ENCODE measurements around the gene KIF22. TPM values are rescaled to one million over a fixed set of nuclear protein-coding genes. Genes with fewer than 3 reads are reported as not detected.
"Not testable (repeated sequence)": the region's sequence is repeated elsewhere in the genome, so short reads cannot be mapped to it uniquely, and the experiment has no call there.

KIF22 gene
- total RNA-seq, 3 donors from 2014 or later (not counting 1 experiment from before 2014, with no cell fraction given), result 73.4 to 96.0 (median 86.5) TPM

- no peaks in the 10 kb centered on the region for H3K9me3 ChIP-seq (ENCODE audit: control insufficient read depth, insufficient read depth, low read length)
- Mint-ChIP-seq H3K4me1 (peaks cover 23 to 44% of the 10 kb centered on the region in 2 donors), H3K4me3 (no peak overlapping the region), H3K9me3 (no peaks in the 10 kb centered on the region), H3K36me3 (no peaks in the 10 kb centered on the region), H3K27me3 (ENCODE audit: low read depth in 2 of 2) (no peaks in the 10 kb centered on the region), H3K27ac (no peak overlapping the region)
- no peak overlapping the region for H3K4me3 ChIP-seq (ENCODE audit: low read length)
- no peak for TF ChIP-seq CTCF (IDR thresholded peaks at IDR 0.05)
- ATAC-seq, result no peak
- WGBS (ENCODE audit: insufficient coverage), result 96% methylated on average over 7 of the region's 8 CpGs
- no peak for DNase-seq
- intact Hi-C loops (cut with micrococcal nuclease), result no loop called here
- H3K36me3 ChIP-seq (ENCODE audit: control insufficient read depth, insufficient read depth, low read length), result peaks cover 9% of the 10 kb centered on the region
- H3K27me3 ChIP-seq (ENCODE audit: control insufficient read depth, insufficient read depth, low read length), result no peaks in the 10 kb centered on the region
- H3K4me1 ChIP-seq (ENCODE audit: control insufficient read depth, insufficient read depth, low read length), result peaks cover 57% of the 10 kb centered on the region
- no peak overlapping the region for H3K27ac ChIP-seq (ENCODE audit: low read length)
Measured at GRCh38 chr16:29826342-29826695, 35.8 kb downstream of the KIF22 start.

GRCh38 chr16:29830774-29831173 is 40.2 kb downstream of the KIF22 start:
- Histone ChIP-seq H3K27ac (ENCODE audit: low read length) (no peak overlapping the region), H3K4me3 (ENCODE audit: low read length) (no peak overlapping the region), H3K27me3 (ENCODE audit: control insufficient read depth, insufficient read depth, low read length) (no peaks in the 10 kb centered on the region), H3K4me1 (ENCODE audit: control insufficient read depth, insufficient read depth, low read length) (peaks cover 17% of the 10 kb centered on the region), H3K9me3 (ENCODE audit: control insufficient read depth, insufficient read depth, low read length) (no peaks in the 10 kb centered on the region), H3K36me3 (ENCODE audit: control insufficient read depth, insufficient read depth, low read length) (peaks cover 40% of the 10 kb centered on the region)
- Mint-ChIP-seq H3K27me3 (ENCODE audit: low read depth in 2 of 2) (no peaks in the 10 kb centered on the region), H3K36me3 (no peaks in the 10 kb centered on the region), H3K4me3 (no peak overlapping the region), H3K27ac (no peak overlapping the region), H3K4me1 (peaks cover 6 to 18% of the 10 kb centered on the region in 2 donors), H3K9me3 (no peaks in the 10 kb centered on the region)
- intact Hi-C loops (cut with micrococcal nuclease), result no loop called here
- DNase-seq (no peak), ATAC-seq (no peak)
- TF ChIP-seq CTCF (IDR thresholded peaks at IDR 0.05), result no peak
- 96% methylated on average over 11 of the region's 11 CpGs for WGBS (ENCODE audit: insufficient coverage)

GRCh38 chr16:29831490-29831889 is 40.9 kb downstream of the KIF22 start:
- Mint-ChIP-seq H3K36me3 (no peaks in the 10 kb centered on the region), H3K27ac (no peak overlapping the region), H3K9me3 (no peaks in the 10 kb centered on the region), H3K4me3 (no peak overlapping the region), H3K27me3 (ENCODE audit: low read depth in 2 of 2) (no peaks in the 10 kb centered on the region), H3K4me1 (peaks cover 6 to 17% of the 10 kb centered on the region in 2 donors)
- Histone ChIP-seq H3K4me3 (ENCODE audit: low read length) (no peak overlapping the region), H3K27ac (ENCODE audit: low read length) (no peak overlapping the region), H3K36me3 (ENCODE audit: control insufficient read depth, insufficient read depth, low read length) (peaks cover 40% of the 10 kb centered on the region), H3K4me1 (ENCODE audit: control insufficient read depth, insufficient read depth, low read length) (peaks cover 11% of the 10 kb centered on the region), H3K9me3 (ENCODE audit: control insufficient read depth, insufficient read depth, low read length) (no peaks in the 10 kb centered on the region), H3K27me3 (ENCODE audit: control insufficient read depth, insufficient read depth, low read length) (no peaks in the 10 kb centered on the region)
- WGBS (ENCODE audit: insufficient coverage), result 100% methylated on average over 2 of the region's 2 CpGs
- DNase-seq (no peak), ATAC-seq (no peak)
- intact Hi-C loops (cut with micrococcal nuclease), result no loop called here
- no peak for TF ChIP-seq CTCF (IDR thresholded peaks at IDR 0.05)

GRCh38 chr16:29833219-29833618 is 42.7 kb downstream of the KIF22 start:
- H3K27ac Mint-ChIP-seq; DNase-seq; H3K4me3 ChIP-seq (ENCODE audit: low read length); H3K27me3 ChIP-seq (ENCODE audit: control insufficient read depth, insufficient read depth, low read length); H3K27ac ChIP-seq (ENCODE audit: low read length); H3K9me3 ChIP-seq (ENCODE audit: control insufficient read depth, insufficient read depth, low read length); H3K4me3 Mint-ChIP-seq; H3K36me3 Mint-ChIP-seq; H3K9me3 Mint-ChIP-seq; H3K4me1 ChIP-seq (ENCODE audit: control insufficient read depth, insufficient read depth, low read length); intact Hi-C loops (cut with micrococcal nuclease); H3K27me3 Mint-ChIP-seq (ENCODE audit: low read depth in 2 of 2); ATAC-seq: not testable (repeated sequence)
- H3K4me1 Mint-ChIP-seq, result peaks cover 0 to 10% of the 10 kb centered on the region in 2 donors
- H3K36me3 ChIP-seq (ENCODE audit: control insufficient read depth, insufficient read depth, low read length), result peaks cover 48% of the 10 kb centered on the region
- WGBS (ENCODE audit: insufficient coverage), result 100% methylated on average over 4 of the region's 4 CpGs
